Right atrium auricular region (tissue), 2 donors: ENCODE measurements around the gene DENND1A. TPM values are rescaled to one million over a fixed set of nuclear protein-coding genes. Genes with fewer than 3 reads are reported as not detected.

ENCODE experiments used
- DNase-seq: peaks from one replicate; pipeline ENCODE4 v3.0.0-alpha.2; 2019; ENCODE audit warnings: low spot score
- H3K27ac ChIP-seq, 2 donors: fragments of 200-600 bp; sonication (generic); 1 replicate in 1 of 2; 2 replicates in 1 of 2; pipeline ENCODE4 v1.5.1; 2016 to 2019
- H3K27me3 ChIP-seq, 2 donors: fragments of 200-600 bp; sonication (generic); one replicate each; pipeline versions ENCODE4 v1.5.1 to v1.6.0; 2017 to 2019
- H3K36me3 ChIP-seq: fragments of 200-600 bp; sonication (generic); one replicate; pipeline ENCODE4 v1.5.1; 2016
- H3K4me1 ChIP-seq, 2 donors: fragments of 200-600 bp; sonication (generic); one replicate each; pipeline versions ENCODE4 v1.5.1 to v1.6.0; 2017 to 2019
- H3K4me3 ChIP-seq, 2 donors: fragments of 200-600 bp; sonication (generic); 1 replicate in 1 of 2; 2 replicates in 1 of 2; pipeline ENCODE4 v1.5.1; 2017 to 2019; ENCODE audit warnings: mild to moderate bottlenecking in 1 of 2, moderate library complexity in 1 of 2
- H3K9me3 ChIP-seq, 2 donors: fragments of 200-600 bp; sonication (generic); one replicate each; pipeline ENCODE4 v1.5.1; 2019
- CTCF ChIP-seq, 2 donors: fragments of 200-600 bp; sonication (generic); IDR thresholded peaks; one replicate each; pipeline ENCODE4 v1.5.1; 2019; ENCODE audit warnings: antibody characterized with exemption in 2 of 2
- total RNA-seq, 2 donors: library from RNA; depleted of rRNA; stranded (reverse); fragments of >200 nt; gene quantifications; one replicate each; pipeline ENCODE4 v1.1.0, GENCODE V29; 2016

Gene DENND1A
- total RNA-seq, 2 donors from 2014 or later, result 14.9 to 23.6 TPM

- no peaks in the 10 kb centered on the region for H3K27me3 ChIP-seq
- DNase-seq, result no peak
- no peak overlapping the region for H3K27ac ChIP-seq
- no peak for TF ChIP-seq CTCF (IDR thresholded peaks at IDR 0.05)
- no peaks in the 10 kb centered on the region for H3K4me1 ChIP-seq
- no peaks in the 10 kb centered on the region for H3K9me3 ChIP-seq
- H3K4me3 ChIP-seq, result no peak overlapping the region
- H3K36me3 ChIP-seq, result no peaks in the 10 kb centered on the region
These were observed 538.0 kb downstream of the DENND1A start for GRCh38 chr9:123391946-123392345.

GRCh38 chr9:123391233-123391632, 538.7 kb downstream of the DENND1A start:
- Histone ChIP-seq H3K27me3 (no peaks in the 10 kb centered on the region), H3K36me3 (no peaks in the 10 kb centered on the region), H3K27ac (no peak overlapping the region), H3K4me1 (no peaks in the 10 kb centered on the region), H3K9me3 (no peaks in the 10 kb centered on the region), H3K4me3 (no peak overlapping the region)
- no peak for DNase-seq
- no peak for TF ChIP-seq CTCF (IDR thresholded peaks at IDR 0.05)

GRCh38 chr9:123390337-123391135, 539.4 kb downstream of the DENND1A start:
- H3K4me3 ChIP-seq, result no peak overlapping the region
- no peaks in the 10 kb centered on the region for H3K36me3 ChIP-seq
- H3K4me1 ChIP-seq, result no peaks in the 10 kb centered on the region
- no peak overlapping the region for H3K27ac ChIP-seq
- TF ChIP-seq CTCF (IDR thresholded peaks at IDR 0.05), result no peak
- H3K9me3 ChIP-seq, result no peaks in the 10 kb centered on the region
- no peaks in the 10 kb centered on the region for H3K27me3 ChIP-seq
- DNase-seq, result no peak

- DNase-seq, result no peak
- Histone ChIP-seq H3K27ac (no peak overlapping the region), H3K9me3 (no peaks in the 10 kb centered on the region), H3K4me1 (no peaks in the 10 kb centered on the region), H3K27me3 (no peaks in the 10 kb centered on the region), H3K36me3 (no peaks in the 10 kb centered on the region), H3K4me3 (no peak overlapping the region)
- TF ChIP-seq CTCF (IDR thresholded peaks at IDR 0.05), result no peak
These were observed 540.2 kb downstream of the DENND1A start for GRCh38 chr9:123389698-123390097.

GRCh38 chr9:123389070-123389469, 540.9 kb downstream of the DENND1A start:
- TF ChIP-seq CTCF (IDR thresholded peaks at IDR 0.05), result no peak
- H3K4me3 ChIP-seq, result no peak overlapping the region
- DNase-seq, result no peak
- no peaks in the 10 kb centered on the region for H3K36me3 ChIP-seq
- no peaks in the 10 kb centered on the region for H3K27me3 ChIP-seq
- H3K4me1 ChIP-seq, result no peaks in the 10 kb centered on the region
- no peak overlapping the region for H3K27ac ChIP-seq
- no peaks in the 10 kb centered on the region for H3K9me3 ChIP-seq

GRCh38 chr9:123387686-123388085, 542.2 kb downstream of the DENND1A start:
- TF ChIP-seq CTCF (IDR thresholded peaks at IDR 0.05), result no peak
- Histone ChIP-seq H3K9me3 (no peaks in the 10 kb centered on the region), H3K36me3 (no peaks in the 10 kb centered on the region), H3K27me3 (no peaks in the 10 kb centered on the region), H3K4me1 (no peaks in the 10 kb centered on the region), H3K4me3 (no peak overlapping the region), H3K27ac (no peak overlapping the region)
- DNase-seq, result no peak
